GM19324 (cell line): ENCODE measurements around the gene APPL2.
"Not testable (repeated sequence)": the region's sequence is repeated elsewhere in the genome, so short reads cannot be mapped to it uniquely, and the experiment has no call there.

Source experiments
- ATAC-seq: cut with Tn5 transposase; IDR thresholded peaks from one replicate; pipeline ENCODE4 v1.9.1; 2021; ENCODE audit warnings: mild to moderate bottlenecking, moderate library complexity; ENCODE audit not compliant: unreplicated experiment, low FRiP score

Gene APPL2

GRCh38 chr12:105200385-105200784 lies 35.6 kb downstream of the APPL2 start:
- no peak for ATAC-seq

GRCh38 chr12:105198961-105199360 lies 37.0 kb downstream of the APPL2 start:
- no peak for ATAC-seq

GRCh38 chr12:105196090-105196489 lies 39.9 kb downstream of the APPL2 start:
- no peak for ATAC-seq

GRCh38 chr12:105194947-105195346 lies 41.0 kb downstream of the APPL2 start:
- no peak for ATAC-seq

- ATAC-seq = no peak
Measured at GRCh38 chr12:105192624-105193225, 43.2 kb downstream of the APPL2 start.

GRCh38 chr12:105190530-105190929 lies 45.4 kb downstream of the APPL2 start:
- ATAC-seq = no peak

- no peak for ATAC-seq
Measured at GRCh38 chr12:105189293-105189692, 46.7 kb downstream of the APPL2 start.

GRCh38 chr12:105183976-105184375 lies 52.0 kb downstream of the APPL2 start:
- ATAC-seq = not testable (repeated sequence)

- ATAC-seq = not testable (repeated sequence)
Measured at GRCh38 chr12:105183406-105183805, 52.6 kb downstream of the APPL2 start.

GRCh38 chr12:105179114-105179513 lies 56.9 kb downstream of the APPL2 start:
- not testable (repeated sequence) for ATAC-seq

GRCh38 chr12:105177208-105177607 lies 58.8 kb downstream of the APPL2 start:
- no peak for ATAC-seq

GRCh38 chr12:105175397-105175990 lies 60.5 kb downstream of the APPL2 start:
- ATAC-seq = no peak

GRCh38 chr12:105171691-105172436 lies 64.1 kb downstream of the APPL2 start:
- no peak for ATAC-seq

GRCh38 chr12:105170139-105170538 lies 65.8 kb downstream of the APPL2 start:
- no peak for ATAC-seq

GRCh38 chr12:105168006-105168405 lies 68.0 kb downstream of the APPL2 start:
- ATAC-seq = no peak

GRCh38 chr12:105167346-105167745 lies 68.6 kb downstream of the APPL2 start:
- no peak for ATAC-seq

GRCh38 chr12:105166736-105167135 lies 69.2 kb downstream of the APPL2 start:
- no peak for ATAC-seq

- no peak for ATAC-seq
Measured at GRCh38 chr12:105164068-105164467, 71.9 kb downstream of the APPL2 start.

GRCh38 chr12:105162174-105162573 lies 73.8 kb downstream of the APPL2 start:
- ATAC-seq = no peak

- ATAC-seq = no peak
Measured at GRCh38 chr12:105158876-105159275, 77.1 kb downstream of the APPL2 start.

- no peak for ATAC-seq
Measured at GRCh38 chr12:105157606-105158005, 78.4 kb downstream of the APPL2 start.

- no peak for ATAC-seq
Measured at GRCh38 chr12:105156260-105156659, 79.7 kb downstream of the APPL2 start.
